Measurements from ENCODE around the gene CENPQ.

DNA sequence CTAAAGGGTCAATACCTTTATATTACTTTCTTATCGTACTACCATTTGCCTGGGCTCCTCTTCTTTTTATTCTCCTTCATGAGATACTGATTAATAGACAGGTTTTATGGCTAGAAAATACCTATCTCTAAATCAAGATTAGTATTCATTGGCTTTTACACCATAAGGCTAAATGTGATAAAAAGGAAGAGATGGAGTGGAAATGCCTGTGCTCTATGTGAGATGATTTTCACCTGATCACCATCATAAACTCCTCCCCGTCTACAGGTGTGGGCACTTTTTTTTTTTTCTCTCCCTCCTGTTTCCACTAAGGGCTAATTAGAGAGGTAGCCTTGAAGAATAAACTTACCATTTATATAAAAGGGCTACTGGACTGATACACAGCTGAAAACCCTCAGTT lies 36.5 kb downstream of the CENPQ start, which contains the start of gene GLYATL3:
- TF ChIP-seq, protein P1, sequence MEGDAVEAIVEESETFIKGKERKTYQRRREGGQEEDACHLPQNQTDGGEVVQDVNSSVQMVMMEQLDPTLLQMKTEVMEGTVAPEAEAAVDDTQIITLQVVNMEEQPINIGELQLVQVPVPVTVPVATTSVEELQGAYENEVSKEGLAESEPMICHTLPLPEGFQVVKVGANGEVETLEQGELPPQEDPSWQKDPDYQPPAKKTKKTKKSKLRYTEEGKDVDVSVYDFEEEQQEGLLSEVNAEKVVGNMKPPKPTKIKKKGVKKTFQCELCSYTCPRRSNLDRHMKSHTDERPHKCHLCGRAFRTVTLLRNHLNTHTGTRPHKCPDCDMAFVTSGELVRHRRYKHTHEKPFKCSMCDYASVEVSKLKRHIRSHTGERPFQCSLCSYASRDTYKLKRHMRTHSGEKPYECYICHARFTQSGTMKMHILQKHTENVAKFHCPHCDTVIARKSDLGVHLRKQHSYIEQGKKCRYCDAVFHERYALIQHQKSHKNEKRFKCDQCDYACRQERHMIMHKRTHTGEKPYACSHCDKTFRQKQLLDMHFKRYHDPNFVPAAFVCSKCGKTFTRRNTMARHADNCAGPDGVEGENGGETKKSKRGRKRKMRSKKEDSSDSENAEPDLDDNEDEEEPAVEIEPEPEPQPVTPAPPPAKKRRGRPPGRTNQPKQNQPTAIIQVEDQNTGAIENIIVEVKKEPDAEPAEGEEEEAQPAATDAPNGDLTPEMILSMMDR (IDR thresholded peaks at IDR 0.05) = no peak
- TF ChIP-seq POLR2A (IDR thresholded peaks at IDR 0.05) = no peak

Data from adrenal gland (tissue), 5 donors.